ENCODE data around the gene EMC1.
A peak's percentile ranks its signal among the peaks of the same experiment; 100 is the strongest.
"Not testable (repeated sequence)": the region's sequence is repeated elsewhere in the genome, so short reads cannot be mapped to it uniquely, and the experiment has no call there.

EMC1 gene

DNA sequence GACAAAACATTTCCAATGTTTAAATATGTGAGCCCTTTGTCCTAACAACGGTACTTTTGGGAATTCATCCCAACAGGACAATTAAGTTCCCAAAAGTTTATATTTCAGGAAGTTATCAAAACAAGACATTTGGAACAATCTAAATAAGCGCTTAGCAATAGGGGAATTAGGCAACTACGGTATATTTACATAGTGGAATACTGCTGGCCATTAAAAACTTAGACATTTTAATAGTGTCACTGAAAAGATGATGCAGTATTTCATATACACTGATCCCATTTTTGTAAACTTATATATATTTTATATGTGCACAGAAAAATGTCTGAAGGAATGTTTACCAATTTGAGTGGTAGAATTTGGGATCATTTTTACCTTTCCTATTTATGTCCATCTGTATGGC, 62.1 kb downstream of the EMC1 start:
- TF ChIP-seq, protein P1, sequence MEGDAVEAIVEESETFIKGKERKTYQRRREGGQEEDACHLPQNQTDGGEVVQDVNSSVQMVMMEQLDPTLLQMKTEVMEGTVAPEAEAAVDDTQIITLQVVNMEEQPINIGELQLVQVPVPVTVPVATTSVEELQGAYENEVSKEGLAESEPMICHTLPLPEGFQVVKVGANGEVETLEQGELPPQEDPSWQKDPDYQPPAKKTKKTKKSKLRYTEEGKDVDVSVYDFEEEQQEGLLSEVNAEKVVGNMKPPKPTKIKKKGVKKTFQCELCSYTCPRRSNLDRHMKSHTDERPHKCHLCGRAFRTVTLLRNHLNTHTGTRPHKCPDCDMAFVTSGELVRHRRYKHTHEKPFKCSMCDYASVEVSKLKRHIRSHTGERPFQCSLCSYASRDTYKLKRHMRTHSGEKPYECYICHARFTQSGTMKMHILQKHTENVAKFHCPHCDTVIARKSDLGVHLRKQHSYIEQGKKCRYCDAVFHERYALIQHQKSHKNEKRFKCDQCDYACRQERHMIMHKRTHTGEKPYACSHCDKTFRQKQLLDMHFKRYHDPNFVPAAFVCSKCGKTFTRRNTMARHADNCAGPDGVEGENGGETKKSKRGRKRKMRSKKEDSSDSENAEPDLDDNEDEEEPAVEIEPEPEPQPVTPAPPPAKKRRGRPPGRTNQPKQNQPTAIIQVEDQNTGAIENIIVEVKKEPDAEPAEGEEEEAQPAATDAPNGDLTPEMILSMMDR (IDR thresholded peaks at IDR 0.05; ENCODE audit: low read depth, low read length): no peak
- no peak for DNase-seq (ENCODE audit: extremely low read depth, low read depth)

DNA sequence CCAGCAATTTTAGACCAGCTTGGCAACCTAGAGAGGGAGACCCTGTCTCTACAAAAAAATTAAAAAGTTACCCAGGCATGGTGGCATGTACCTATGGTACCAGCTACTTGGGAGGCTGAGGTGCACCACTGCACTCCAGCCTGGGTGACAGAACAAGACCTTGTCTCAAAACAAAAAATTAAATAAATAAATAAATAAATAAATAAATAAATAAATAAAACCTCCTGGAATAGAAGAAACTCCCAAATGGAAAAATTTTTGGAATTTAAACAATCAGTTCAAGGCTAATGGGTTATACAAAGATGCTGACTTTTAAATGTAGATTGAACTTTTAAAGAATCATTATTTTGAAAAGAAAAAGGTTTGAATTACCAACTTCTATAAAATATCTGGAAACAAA, 63.5 kb downstream of the EMC1 start:
- DNase-seq (ENCODE audit: extremely low read depth, low read depth): no peak
- TF ChIP-seq, protein P1 (IDR thresholded peaks at IDR 0.05; ENCODE audit: low read depth, low read length): no peak

DNA sequence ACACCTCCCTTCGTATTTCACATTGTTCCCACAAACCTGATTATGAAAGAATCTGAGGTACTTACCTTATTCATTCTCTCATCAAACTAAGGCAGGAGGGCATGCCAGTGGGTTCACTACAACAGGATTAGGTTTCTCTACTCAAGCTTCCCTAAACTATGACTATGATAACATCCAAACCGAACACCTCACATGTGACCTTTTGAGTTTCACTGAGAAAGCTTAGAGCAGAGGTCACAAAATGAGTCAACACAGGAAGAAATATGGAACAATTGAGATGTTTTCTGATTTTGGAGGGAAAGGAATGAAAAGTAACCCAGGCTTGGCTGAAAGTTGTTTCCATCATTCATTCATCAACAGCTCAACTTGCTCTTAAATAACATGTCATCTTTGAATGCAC, 65.3 kb downstream of the EMC1 start:
- TF ChIP-seq, protein P1 (IDR thresholded peaks at IDR 0.05; ENCODE audit: low read depth, low read length): no peak
- no peak for DNase-seq (ENCODE audit: extremely low read depth, low read depth)

DNA sequence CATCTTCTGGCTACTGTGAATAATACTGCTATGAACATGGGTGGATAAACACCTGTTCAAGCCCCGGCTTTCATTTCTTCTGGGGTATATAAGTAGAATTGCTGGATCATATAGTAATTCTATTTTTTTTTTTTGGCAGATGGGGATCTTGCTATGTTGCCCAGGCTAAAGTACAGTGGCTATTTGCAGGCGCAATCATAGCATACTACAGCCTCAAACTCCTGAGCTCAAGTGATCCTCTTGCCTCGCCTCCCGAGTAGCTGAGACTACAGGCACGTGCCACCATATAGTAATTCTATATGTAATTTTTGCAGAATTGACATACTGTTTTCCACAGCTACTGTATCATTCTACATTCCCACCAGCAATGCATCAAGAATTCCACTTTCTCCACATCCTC, 69.1 kb downstream of the EMC1 start:
- no peak for DNase-seq (ENCODE audit: extremely low read depth, low read depth)
- TF ChIP-seq, protein P1 (IDR thresholded peaks at IDR 0.05; ENCODE audit: low read depth, low read length): no peak

DNA sequence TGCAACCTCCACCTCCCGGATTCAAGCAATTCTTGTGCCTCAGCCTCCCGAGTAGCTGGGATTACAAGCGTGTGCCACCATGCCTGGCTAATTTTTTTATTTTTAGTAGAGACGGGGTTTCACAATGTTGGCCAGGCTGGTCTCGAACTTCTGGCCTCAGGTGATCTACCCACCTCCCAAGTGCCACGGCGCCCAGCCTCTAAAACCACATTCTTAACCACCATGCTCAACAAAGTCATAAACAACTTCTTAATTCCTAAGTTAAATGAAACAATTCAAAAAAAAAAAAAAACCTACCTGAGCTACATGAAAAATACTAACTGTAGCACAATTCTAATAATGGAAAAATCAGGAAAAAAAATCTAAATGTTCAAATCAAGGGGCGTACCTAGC, 71.1 kb downstream of the EMC1 start:
- DNase-seq (ENCODE audit: extremely low read depth, low read depth): not testable (repeated sequence)

DNA sequence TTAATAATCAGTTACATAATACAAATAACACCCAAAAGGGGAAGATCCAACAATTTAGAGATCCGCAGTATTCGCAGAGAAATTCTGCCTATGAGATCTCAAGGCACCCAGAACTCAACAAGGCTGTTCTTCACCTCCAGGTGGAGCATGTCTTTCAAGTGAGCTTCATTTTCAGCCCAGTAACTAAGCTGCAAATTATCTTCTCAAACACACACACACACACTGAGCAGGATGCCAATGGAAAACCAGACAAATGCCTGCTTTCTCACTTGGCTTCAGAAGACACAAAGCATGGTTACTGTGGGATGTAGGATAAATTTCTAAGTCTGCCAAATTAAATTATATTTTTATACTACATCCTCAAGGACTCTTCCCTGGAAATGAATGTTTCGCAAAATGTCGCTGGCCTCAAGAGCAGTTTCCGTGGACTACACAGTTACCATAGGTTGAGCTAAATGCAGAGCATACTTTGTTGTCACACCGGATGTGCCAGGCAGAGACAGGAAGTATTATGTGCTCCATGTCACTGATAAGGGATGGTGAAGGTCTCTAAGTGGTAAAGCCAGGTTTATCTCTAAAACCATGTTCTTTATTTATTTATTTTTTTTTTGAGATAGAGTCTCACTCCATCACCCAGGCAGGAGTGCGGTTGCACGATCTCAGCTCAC, 71.6 kb downstream of the EMC1 start:
- TF ChIP-seq, protein P1 (IDR thresholded peaks at IDR 0.05; ENCODE audit: low read depth, low read length): peak; percentile 31
- no peak for DNase-seq (ENCODE audit: extremely low read depth, low read depth)

DNA sequence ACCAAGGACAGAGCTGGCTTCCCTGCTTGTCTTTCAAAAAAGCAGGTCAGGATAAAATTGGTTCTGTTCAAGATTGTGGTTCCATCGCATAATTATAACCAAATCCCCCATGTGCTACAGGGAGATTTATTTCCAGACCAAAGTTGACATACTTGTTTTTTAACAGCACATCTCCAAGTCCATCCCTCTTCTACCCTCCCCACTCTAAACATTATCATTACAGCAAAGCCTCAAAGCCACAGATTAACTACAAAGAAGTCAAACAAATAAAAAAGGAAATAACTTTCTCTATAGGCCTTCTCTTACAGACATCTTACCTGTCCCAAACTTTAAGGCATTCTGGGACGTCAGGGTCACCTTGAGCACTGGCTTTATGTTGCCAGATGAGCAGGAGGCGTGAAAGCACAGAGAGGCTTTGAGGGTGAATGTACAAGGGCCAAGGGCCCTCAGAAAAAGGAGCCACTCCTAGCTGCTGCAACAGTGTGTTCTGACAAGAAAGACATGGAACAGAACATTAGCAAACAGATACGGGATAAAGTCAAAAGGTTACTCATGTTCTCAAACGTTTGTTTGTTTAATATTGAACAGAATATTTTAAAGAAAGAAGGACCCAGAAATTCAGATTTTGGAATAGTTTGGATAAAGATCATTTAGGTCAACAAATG, 72.5 kb downstream of the EMC1 start:
- DNase-seq (ENCODE audit: extremely low read depth, low read depth): no peak
- TF ChIP-seq, protein P1 (IDR thresholded peaks at IDR 0.05; ENCODE audit: low read depth, low read length): no peak

DNA sequence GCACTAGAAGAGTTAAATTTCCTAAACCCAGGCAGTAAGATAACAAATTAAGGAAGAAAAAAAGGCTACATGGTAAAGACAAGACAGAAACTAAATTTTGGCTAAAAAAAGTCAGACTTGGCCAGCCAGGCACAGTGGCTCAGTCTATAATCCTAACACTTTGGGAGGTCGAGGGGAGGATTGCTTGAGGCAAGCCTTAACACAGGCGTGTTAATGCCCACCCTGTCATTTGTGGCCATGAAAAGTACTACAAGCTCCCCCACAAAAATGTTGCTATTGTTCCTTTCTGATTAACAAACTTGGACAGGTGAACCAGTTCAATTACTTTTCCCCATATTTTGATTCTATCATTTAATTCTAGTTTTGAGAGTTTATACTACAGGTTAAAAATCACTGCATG, 73.5 kb downstream of the EMC1 start:
- TF ChIP-seq, protein P1 (IDR thresholded peaks at IDR 0.05; ENCODE audit: low read depth, low read length): no peak

More for the DNA sequence above, 73.5 kb downstream of the EMC1 start:
- DNase-seq (ENCODE audit: extremely low read depth, low read depth): no peak
